ENCODE data around the gene STAB2. TPM values are rescaled to one million over a fixed set of nuclear protein-coding genes. Genes with fewer than 3 reads are reported as not detected.
A peak's percentile ranks its signal among the peaks of the same experiment; 100 is the strongest.

The STAB2 gene
- total RNA-seq, 3 donors from 2014 or later, result 0.85 to 1.5 (median 0.98) TPM

- DNase-seq (no peak), ATAC-seq (no peak)
- Histone ChIP-seq H3K4me1 (ENCODE audit: low read depth) (no peaks in the 10 kb centered on the region), H3K9me3 (no peaks in the 10 kb centered on the region), H3K4me3 (no peak overlapping the region), H3K36me3 (ENCODE audit: low read depth) (no peaks in the 10 kb centered on the region)
- TF ChIP-seq CTCF (IDR thresholded peaks at IDR 0.05), result no peak
- intact Hi-C loops (cut with DNase I, micrococcal nuclease), result no loop called here
Measured at GRCh38 chr12:103705098-103705497, 118.0 kb downstream of the STAB2 start.

- DNase-seq (no peak), ATAC-seq (peak; percentile 51)
- no peak overlapping the region for H3K4me3 ChIP-seq
- H3K9me3 ChIP-seq, result no peaks in the 10 kb centered on the region
- no peaks in the 10 kb centered on the region for H3K4me1 ChIP-seq (ENCODE audit: low read depth)
- H3K36me3 ChIP-seq (ENCODE audit: low read depth), result no peaks in the 10 kb centered on the region
- intact Hi-C loops (cut with DNase I, micrococcal nuclease), result no loop called here
- no peak for TF ChIP-seq CTCF (IDR thresholded peaks at IDR 0.05)
Measured at GRCh38 chr12:103705927-103706326, 118.9 kb downstream of the STAB2 start.

GRCh38 chr12:103707446-103707845 lies 120.4 kb downstream of the STAB2 start:
- ATAC-seq, result no peak
- intact Hi-C loops (cut with DNase I, micrococcal nuclease), result no loop called here
- H3K4me1 ChIP-seq (ENCODE audit: low read depth), result no peaks in the 10 kb centered on the region
- DNase-seq, result no peak
- TF ChIP-seq CTCF (IDR thresholded peaks at IDR 0.05), result no peak
- no peaks in the 10 kb centered on the region for H3K9me3 ChIP-seq
- no peak overlapping the region for H3K4me3 ChIP-seq
- H3K36me3 ChIP-seq (ENCODE audit: low read depth), result no peaks in the 10 kb centered on the region

- no peak overlapping the region for H3K4me3 ChIP-seq
- no peak for TF ChIP-seq CTCF (IDR thresholded peaks at IDR 0.05)
- no peak for ATAC-seq
- H3K36me3 ChIP-seq (ENCODE audit: low read depth), result no peaks in the 10 kb centered on the region
- H3K4me1 ChIP-seq (ENCODE audit: low read depth), result no peaks in the 10 kb centered on the region
- intact Hi-C loops (cut with DNase I, micrococcal nuclease), result no loop called here
- no peaks in the 10 kb centered on the region for H3K9me3 ChIP-seq
- DNase-seq, result no peak
Measured at GRCh38 chr12:103710544-103710943, 123.5 kb downstream of the STAB2 start.

- ATAC-seq (no peak), DNase-seq (no peak)
- TF ChIP-seq CTCF (IDR thresholded peaks at IDR 0.05), result no peak
- Histone ChIP-seq H3K36me3 (ENCODE audit: low read depth) (no peaks in the 10 kb centered on the region), H3K4me3 (no peak overlapping the region), H3K4me1 (ENCODE audit: low read depth) (no peaks in the 10 kb centered on the region), H3K9me3 (no peaks in the 10 kb centered on the region)
- intact Hi-C loops (cut with DNase I, micrococcal nuclease), result no loop called here
Measured at GRCh38 chr12:103712216-103712615, 125.1 kb downstream of the STAB2 start.

GRCh38 chr12:103715494-103715893 lies 128.4 kb downstream of the STAB2 start:
- intact Hi-C loops (cut with DNase I, micrococcal nuclease), result no loop called here
- Histone ChIP-seq H3K36me3 (ENCODE audit: low read depth) (no peaks in the 10 kb centered on the region), H3K9me3 (no peaks in the 10 kb centered on the region), H3K4me1 (ENCODE audit: low read depth) (no peaks in the 10 kb centered on the region), H3K4me3 (no peak overlapping the region)
- no peak for TF ChIP-seq CTCF (IDR thresholded peaks at IDR 0.05)
- no peak for ATAC-seq
- DNase-seq, result no peak

All from mucosa of descending colon (tissue), 3 donors.